H1 (cell line): ENCODE measurements around the gene PRPF39. TPM values are rescaled to one million over a fixed set of nuclear protein-coding genes. Genes with fewer than 3 reads are reported as not detected.

Experiments used
- CTCF ChIA-PET: fragments of 300-600 bp; sonication (Branson Sonifier 250); formaldehyde crosslinking; loops from one replicate; lab custom pipeline; 2021; ENCODE audit not compliant: partially characterized antibody; lab: Charles Lee
- POLR2A ChIA-PET: fragments of 300-600 bp; sonication (Branson Sonifier 250); formaldehyde crosslinking; loops from one replicate; lab custom pipeline; 2021; ENCODE audit warnings: inconsistent platforms; ENCODE audit not compliant: partially characterized antibody; lab: Charles Lee
- DNase-seq, 2 experiments: peaks; one replicate each; pipeline versions ENCODE4 v3.0.0 to v3.0.0-alpha.2; 2010 to 2022; ENCODE audit warnings: low spot score in 2 of 2, low read depth in 1 of 2, mixed read lengths in 1 of 2
- FAIRE-seq: peaks from 2 replicates; lab custom pipeline; 2011; peaks lifted over from hg19 to GRCh38; lab: Jason Lieb, UNC
- H2AFZ ChIP-seq: 2 replicates; pipeline ENCODE4 v1.8.1; 2012; ENCODE audit warnings: low read length, inconsistent platforms
- H2AK5ac ChIP-seq: 2 replicates; pipeline ENCODE4 v1.6.1; 2013; ENCODE audit warnings: low read depth, low read length
- H2BK120ac ChIP-seq: replicated peaks from 2 replicates; pipeline ENCODE3; 2013; ENCODE audit warnings: low read depth, low read length, inconsistent platforms
- H2BK12ac ChIP-seq: 2 replicates; pipeline ENCODE4 v1.6.1; 2013; ENCODE audit warnings: low read depth, low read length
- H2BK15ac ChIP-seq: 2 replicates; pipeline ENCODE4 v1.6.1; 2013; ENCODE audit warnings: low read length
- H2BK20ac ChIP-seq: 2 replicates; pipeline ENCODE4 v1.6.1; 2013; ENCODE audit warnings: low read length
- H2BK5ac ChIP-seq: 2 replicates; pipeline ENCODE4 v1.6.1; 2013; ENCODE audit warnings: low read depth, low read length
- H3K14ac ChIP-seq: 2 replicates; pipeline ENCODE4 v1.6.1; 2013; ENCODE audit warnings: inconsistent platforms; ENCODE audit not compliant: insufficient read length
- H3K18ac ChIP-seq: 2 replicates; pipeline ENCODE4 v1.6.1; 2013; ENCODE audit warnings: low read length; ENCODE audit errors: extremely low read depth
- H3K23ac ChIP-seq: 2 replicates; pipeline ENCODE4 v1.6.1; 2013; ENCODE audit warnings: inconsistent platforms; ENCODE audit not compliant: insufficient read length
- H3K23me2 ChIP-seq: 2 replicates; pipeline ENCODE4 v1.6.1; 2013; ENCODE audit warnings: low read depth, low read length
- H3K27ac ChIP-seq: 2 replicates; pipeline ENCODE4 v1.6.1; 2011; ENCODE audit warnings: low read depth, low read length, inconsistent platforms
- H3K27me3 ChIP-seq, 4 experiments: replicated peaks in 1 of 4; 1 replicate in 1 of 4; 2 replicates in 3 of 4; pipeline versions ENCODE4 v1.6.1 to v1.8.1; 2011 to 2013; ENCODE audit warnings: low read length in 3 of 4, mild to moderate bottlenecking in 3 of 4, inconsistent platforms in 2 of 4, mixed read lengths in 2 of 4, moderate library complexity in 1 of 4; ENCODE audit not compliant: control insufficient read depth in 3 of 4, insufficient read depth in 3 of 4; ENCODE audit errors: extremely low read depth in 1 of 4
- H3K36me3 ChIP-seq, 4 experiments: 2 replicates each; pipeline versions ENCODE4 v1.6.1 to v1.8.1; 2011 to 2013; ENCODE audit warnings: mild to moderate bottlenecking in 4 of 4, low read length in 3 of 4, moderate library complexity in 2 of 4, control low read depth in 1 of 4, inconsistent platforms in 1 of 4; ENCODE audit not compliant: insufficient read depth in 4 of 4, control insufficient read depth in 2 of 4
- H3K4ac ChIP-seq: replicated peaks from 2 replicates; pipeline ENCODE3; 2013; ENCODE audit warnings: low read length, low read depth, mixed read lengths, inconsistent platforms; ENCODE audit not compliant: insufficient read length
- H3K4me1 ChIP-seq, 4 experiments: replicated peaks in 1 of 4; 1 replicate in 1 of 4; 2 replicates in 3 of 4; pipeline versions ENCODE4 v1.6.1 to v1.8.1; 2011 to 2013; ENCODE audit warnings: low read length in 3 of 4, inconsistent platforms in 2 of 4, mixed read lengths in 1 of 4; ENCODE audit not compliant: insufficient read depth in 4 of 4, control insufficient read depth in 3 of 4
- H3K4me2 ChIP-seq, 2 experiments: 2 replicates each; pipeline versions ENCODE4 v1.6.1 to v1.8.1; 2011 to 2013; ENCODE audit warnings: low read depth in 2 of 2, low read length in 2 of 2, control low read depth in 1 of 2, inconsistent platforms in 1 of 2, mild to moderate bottlenecking in 1 of 2; ENCODE audit not compliant: insufficient read depth in 1 of 2
- H3K4me3 ChIP-seq, 4 experiments: fragments of 200-600, 300-600 bp in 1 of 4; sonication (generic), shearing (Covaris generic), sonication (Bioruptor Twin) in 1 of 4; 2 replicates each; pipeline versions ENCODE4 v1.5.1 to v1.8.1; 2011 to 2016; ENCODE audit warnings: low read length in 4 of 4, low read depth in 3 of 4, control low read depth in 2 of 4, inconsistent platforms in 2 of 4, mild to moderate bottlenecking in 2 of 4, mixed read lengths in 1 of 4, moderate library complexity in 1 of 4; ENCODE audit not compliant: insufficient read depth in 2 of 4; ENCODE audit errors: extremely low read depth in 1 of 4
- H3K56ac ChIP-seq: replicated peaks from 2 replicates; pipeline ENCODE3; 2013; ENCODE audit warnings: low read depth, mild to moderate bottlenecking, mixed read lengths, low read length, inconsistent platforms; ENCODE audit not compliant: insufficient read length
- H3K79me1 ChIP-seq: 2 replicates; pipeline ENCODE4 v1.6.1; 2013; ENCODE audit warnings: low read depth, low read length, control low read depth
- H3K79me2 ChIP-seq, 2 experiments: 2 replicates each; pipeline versions ENCODE4 v1.6.1 to v1.8.1; 2012 to 2013; ENCODE audit warnings: low read length in 2 of 2, mild to moderate bottlenecking in 2 of 2, inconsistent platforms in 1 of 2; ENCODE audit not compliant: insufficient read depth in 2 of 2, control insufficient read depth in 1 of 2
- H3K9ac ChIP-seq, 4 experiments: replicated peaks in 1 of 4; 1 replicate in 1 of 4; 2 replicates in 3 of 4; pipeline versions ENCODE4 v1.6.1 to v1.8.1; 2011 to 2013; ENCODE audit warnings: low read depth in 3 of 4, low read length in 3 of 4, control low read depth in 2 of 4, mild to moderate bottlenecking in 2 of 4, moderate library complexity in 2 of 4, inconsistent platforms in 1 of 4; ENCODE audit errors: extremely low read depth in 1 of 4
- H3K9me3 ChIP-seq, 2 experiments: 2 replicates each; pipeline versions ENCODE4 v1.6.1 to v1.8.1; 2012 to 2013; ENCODE audit warnings: mild to moderate bottlenecking in 2 of 2, moderate library complexity in 2 of 2, control low read depth in 1 of 2, inconsistent platforms in 1 of 2, low read depth in 1 of 2, low read length in 1 of 2, mixed read lengths in 1 of 2; ENCODE audit not compliant: insufficient read depth in 2 of 2
- H4K20me1 ChIP-seq, 2 experiments: replicated peaks in 1 of 2; 2 replicates each; pipeline versions ENCODE3 to v1.8.1; 2011 to 2013; ENCODE audit warnings: inconsistent platforms in 2 of 2, low read length in 2 of 2, mild to moderate bottlenecking in 1 of 2; ENCODE audit not compliant: insufficient read depth in 2 of 2, control insufficient read depth in 1 of 2
- H4K5ac ChIP-seq: 2 replicates; pipeline ENCODE4 v1.6.1; 2013; ENCODE audit warnings: low read length, low read depth, mixed read lengths, inconsistent platforms; ENCODE audit not compliant: insufficient read length
- H4K8ac ChIP-seq: 2 replicates; pipeline ENCODE4 v1.8.0; 2013; ENCODE audit warnings: mild to moderate bottlenecking, moderate library complexity, low read length, inconsistent platforms; ENCODE audit not compliant: insufficient read depth; ENCODE audit errors: extremely low read depth
- H4K91ac ChIP-seq: replicated peaks from 2 replicates; pipeline ENCODE3; 2013; ENCODE audit warnings: low read length, mixed read lengths, inconsistent platforms; ENCODE audit not compliant: insufficient read length
- RBBP5 ChIP-seq: IDR thresholded peaks from 2 replicates; pipeline ENCODE4 v1.7.1; 2012; ENCODE audit warnings: low read depth, mild to moderate bottlenecking, inconsistent platforms, low read length, moderate library complexity, borderline replicate concordance
- WGBS, 2 experiments: shearing (Covaris generic) in 1 of 2; methylation state at CpG; one replicate each; pipeline versions ENCODE4 v1.1.6 to v1.1.7; 2013 to 2015; ENCODE audit warnings: low lambda C conversion rate in 2 of 2, mixed read lengths in 2 of 2, inconsistent platforms in 1 of 2, low coverage in 1 of 2, missing lambda C conversion rate in 1 of 2; ENCODE audit not compliant: insufficient replicate concordance in 2 of 2, insufficient coverage in 1 of 2, insufficient read length in 1 of 2; ENCODE audit errors: extremely low coverage in 1 of 2, missing lambda C conversion rate in 1 of 2; 5-methylcytosine and 5-hydroxymethylcytosine counted together
- polyA plus RNA-seq, 7 experiments: library from polyadenylated mRNA; depleted of rRNA in 3 of 7; stranded (reverse) in 5 of 7; unstranded in 2 of 7; fragments of >200 nt in 5 of 7; fragments of 200-250 nt in 2 of 7; gene quantifications; 1 replicate in 5 of 7; 2 replicates in 1 of 7; 4 replicates in 1 of 7; pipeline versions ENCODE4 v1.2.1 to v1.2.3, GENCODE V29; 2011 to 2013; ENCODE audit warnings: missing spikeins in 2 of 7, mixed read lengths in 2 of 7
- total RNA-seq: library from RNA; stranded (reverse); fragmentation: NEBNext Ultra II Directional; extraction: Animal tissue kit (Norgen Biotek cat#: 25700); gene quantifications from 2 replicates; pipeline ENCODE4 v1.2.1, GENCODE V29; 2021

PRPF39 gene
- total and polyA plus RNA-seq, 2 of the 8 experiments (the other 6 are each of a cell fraction or from before 2014, with no cell fraction given) = 22.4 to 43.3 TPM

DNA sequence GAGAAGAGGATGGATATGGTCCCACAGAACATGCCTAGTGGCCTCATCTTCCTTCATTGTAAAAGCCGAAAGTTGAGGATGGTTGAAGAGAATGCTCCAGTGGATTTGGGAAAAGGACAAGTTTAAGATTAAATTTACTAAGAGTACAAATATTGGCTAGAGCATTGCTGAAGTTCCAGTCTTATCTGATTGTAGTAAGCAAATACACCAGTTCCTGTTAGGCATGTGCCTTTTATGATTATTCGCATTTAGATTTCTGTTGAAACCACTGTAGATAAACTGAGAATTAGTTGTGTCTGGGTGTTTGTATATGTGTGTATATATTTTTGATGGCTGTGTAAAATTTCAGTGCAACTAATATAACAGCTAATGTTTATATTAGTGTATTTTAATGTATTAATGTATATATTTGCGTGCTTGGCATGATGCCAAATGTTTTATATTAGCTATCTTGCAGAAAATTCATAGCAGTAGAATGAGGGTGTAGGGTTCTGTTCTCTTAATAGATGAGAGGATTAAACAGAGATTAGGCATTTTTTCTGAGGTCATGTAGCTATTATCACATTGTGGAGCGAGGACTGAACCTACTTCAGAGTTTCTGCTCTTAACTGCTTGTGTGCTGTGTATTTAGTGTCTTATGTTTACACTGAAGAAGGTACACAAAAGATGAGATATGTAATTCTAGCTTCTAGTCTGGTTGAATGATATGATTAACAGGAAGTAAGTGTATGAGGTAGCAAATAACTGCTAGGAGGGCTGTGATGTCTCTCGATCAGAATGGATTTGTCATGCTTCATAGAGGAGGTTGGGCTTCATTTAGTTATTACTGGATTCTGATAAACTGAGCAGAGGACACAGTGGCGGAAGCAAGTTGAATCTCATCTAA, 29.2 kb downstream of the PRPF39 start:
- H3K79me1 ChIP-seq = no peaks in the 10 kb centered on the region
- H3K4me1 ChIP-seq = no peaks in the 10 kb centered on the region
- H3K23me2 ChIP-seq = no peaks in the 10 kb centered on the region; the same call in 1 of the 2 replicates
- H3K27ac ChIP-seq = no peak overlapping the region
- H3K9me3 ChIP-seq = no peaks in the 10 kb centered on the region
- FAIRE-seq (no peak), DNase-seq (no peak)
- no peak overlapping the region for H4K91ac ChIP-seq
- POLR2A ChIA-PET = interaction anchor here (1.4 to 1.6 kb wide), 2 partner anchors 10 to 21 kb away, joined by 3 to 6 read pairs; partner anchors contain the start of gene FKBP3
- H2AK5ac ChIP-seq = no peak overlapping the region
- no peak overlapping the region for H4K5ac ChIP-seq
- no peaks in the 10 kb centered on the region for H3K27me3 ChIP-seq
- H3K23ac ChIP-seq = no peak overlapping the region
- no peak overlapping the region for H2BK15ac ChIP-seq
- no peak overlapping the region for H3K18ac ChIP-seq
- H2BK12ac ChIP-seq = no peak overlapping the region
- no peak overlapping the region for H2BK20ac ChIP-seq
- H2AFZ ChIP-seq = no peak overlapping the region
- WGBS, 2 experiments = 92% methylated on average over 6 of the region's 6 CpGs; no CpG with 5 or more reads in 1 of the 2 experiments
- peaks cover 3 to 85% (median 43%) of the 10 kb centered on the region in 4 experiments for H3K36me3 ChIP-seq
- H3K14ac ChIP-seq = no peak overlapping the region
- no peak overlapping the region for H3K9ac ChIP-seq
- no peak overlapping the region for H3K4me3 ChIP-seq
- no peak overlapping the region for H3K4me2 ChIP-seq
- no peak overlapping the region for H4K8ac ChIP-seq
- no peak overlapping the region for H3K4ac ChIP-seq
- H2BK120ac ChIP-seq = no peak overlapping the region
- CTCF ChIA-PET = interaction anchor here (0.8 kb wide), 1 partner anchor 14 kb away, joined by 4 read pairs; no protein-coding TSS in a partner anchor
- no peak overlapping the region for H2BK5ac ChIP-seq
- H3K79me2 ChIP-seq = no peaks in the 10 kb centered on the region
- no peak overlapping the region for H3K56ac ChIP-seq
- peaks cover 3 to 6% of the 10 kb centered on the region in 2 experiments for H4K20me1 ChIP-seq
- TF ChIP-seq RBBP5 = no peak
